Keratinocyte (primary cell): ENCODE results near the gene TNFAIP8L2. TPM values are rescaled to one million over a fixed set of nuclear protein-coding genes. Genes with fewer than 3 reads are reported as not detected.

Experiments
- DNase-seq: peaks from one replicate; pipeline ENCODE4 v3.0.0-alpha.2; 2011; ENCODE audit warnings: low read depth, missing footprints, low spot score
- FAIRE-seq: peaks from 2 replicates; lab custom pipeline; 2011; peaks lifted over from hg19 to GRCh38; lab: Jason Lieb, UNC
- H2AFZ ChIP-seq: 2 replicates; pipeline ENCODE4 v1.6.0; 2012; ENCODE audit warnings: low read length, control low read depth, inconsistent platforms; ENCODE audit not compliant: control insufficient read depth
- H3K27ac ChIP-seq: 2 replicates; pipeline ENCODE4 v1.5.1; 2011; ENCODE audit warnings: low read length; ENCODE audit not compliant: control insufficient read depth, insufficient read depth
- H3K27me3 ChIP-seq: 3 replicates; pipeline ENCODE4 v1.6.0; 2011; ENCODE audit warnings: low read length; ENCODE audit not compliant: control insufficient read depth, insufficient read depth; ENCODE audit errors: extremely low read depth
- H3K36me3 ChIP-seq, 2 experiments: 2 replicates in 1 of 2; 3 replicates in 1 of 2; pipeline ENCODE4 v1.5.1; 2011; ENCODE audit warnings: low read length in 2 of 2, mild to moderate bottlenecking in 1 of 2; ENCODE audit not compliant: control insufficient read depth in 2 of 2, insufficient read depth in 2 of 2; ENCODE audit errors: extremely low read depth in 1 of 2
- H3K4me1 ChIP-seq: 3 replicates; pipeline ENCODE4 v1.5.1; 2011; ENCODE audit warnings: low read length; ENCODE audit not compliant: control insufficient read depth, insufficient read depth; ENCODE audit errors: extremely low read depth
- H3K4me2 ChIP-seq: 3 replicates; pipeline ENCODE4 v1.6.0; 2011; ENCODE audit warnings: low read depth, low read length; ENCODE audit not compliant: control insufficient read depth, insufficient read depth; ENCODE audit errors: extremely low read depth
- H3K4me3 ChIP-seq, 3 experiments: fragments of 200-600 bp in 1 of 3; sonication (generic) in 1 of 3; 2 replicates in 2 of 3; 3 replicates in 1 of 3; pipeline ENCODE4 v1.5.1; 2011 to 2016; ENCODE audit warnings: low read length in 3 of 3, mild to moderate bottlenecking in 3 of 3, control low read depth in 2 of 3, inconsistent platforms in 1 of 3, low read depth in 1 of 3, mixed read lengths in 1 of 3, mixed run types in 1 of 3, moderate library complexity in 1 of 3; ENCODE audit not compliant: control insufficient read depth in 2 of 3, insufficient read depth in 2 of 3; ENCODE audit errors: extremely low read depth in 1 of 3
- H3K79me2 ChIP-seq: 2 replicates; pipeline ENCODE4 v1.6.0; 2012; ENCODE audit warnings: low read length; ENCODE audit not compliant: control insufficient read depth, insufficient read depth
- H3K9ac ChIP-seq: 3 replicates; pipeline ENCODE4 v1.6.0; 2011; ENCODE audit warnings: low read length; ENCODE audit not compliant: control insufficient read depth, insufficient read depth; ENCODE audit errors: extremely low read depth
- H3K9me1 ChIP-seq: 3 replicates; pipeline ENCODE4 v1.6.0; 2011; ENCODE audit warnings: low read length; ENCODE audit not compliant: control insufficient read depth, insufficient read depth; ENCODE audit errors: extremely low read depth
- H3K9me3 ChIP-seq: 2 replicates; pipeline ENCODE4 v1.5.1; 2012; ENCODE audit warnings: low read depth, low read length; ENCODE audit not compliant: control insufficient read depth
- H4K20me1 ChIP-seq: 3 replicates; pipeline ENCODE4 v1.6.0; 2011; ENCODE audit warnings: low read length; ENCODE audit not compliant: control insufficient read depth, insufficient read depth; ENCODE audit errors: extremely low read depth
- CTCF ChIP-seq, 3 experiments: IDR thresholded peaks in 1 of 3; conservative IDR thresholded peaks in 1 of 3; optimal IDR thresholded peaks in 1 of 3; 2 replicates in 2 of 3; 3 replicates in 1 of 3; pipeline versions ENCODE3 to v1.5.1; 2011; ENCODE audit warnings: low read length in 3 of 3, mild to moderate bottlenecking in 3 of 3, moderate library complexity in 2 of 3, control low read depth in 1 of 3, inconsistent platforms in 1 of 3; ENCODE audit not compliant: insufficient read depth in 2 of 3; ENCODE audit errors: extremely low read depth in 1 of 3
- EZH2 ChIP-seq: IDR thresholded peaks from one replicate; pipeline ENCODE4 v1.6.1; 2012; ENCODE audit warnings: inconsistent platforms, mild to moderate bottlenecking, low read length, moderate library complexity
- dilution Hi-C: fragments of 300-500 bp; cut with MboI; formaldehyde crosslinking; loops from one replicate; pipeline ENCODE4 v1.7.0; 2020; ENCODE audit warnings: low sequenced_read_pairs; ENCODE audit not compliant: extremely low pct_ligation_motif_present
- polyA plus RNA-seq, 5 experiments: library from polyadenylated mRNA; depleted of rRNA in 3 of 5; stranded (reverse) in 3 of 5; stranded (forward) in 1 of 5; unstranded in 1 of 5; fragments of >200 nt; gene quantifications; 1 replicate in 1 of 5; 2 replicates in 3 of 5; 3 replicates in 1 of 5; pipeline versions ENCODE4 v1.2.1 to v1.2.3, GENCODE V29; 2011 to 2012; ENCODE audit warnings: missing spikeins in 2 of 5, low read depth in 1 of 5, low replicate concordance in 1 of 5

The TNFAIP8L2 gene
- polyA plus RNA-seq, 1 donor (not counting 4 experiments of a cell fraction or from before 2014, with no cell fraction given) = not detected

- Histone ChIP-seq H2AFZ (no peak overlapping the region), H3K9me1 (no peaks in the 10 kb centered on the region), H3K4me3 (no peak overlapping the region), H3K27me3 (peaks cover 15% of the 10 kb centered on the region), H3K79me2 (no peaks in the 10 kb centered on the region), H3K27ac (no peak overlapping the region), H3K9me3 (no peaks in the 10 kb centered on the region), H3K9ac (no peak overlapping the region), H3K36me3 (no peaks in the 10 kb centered on the region), H3K4me1 (peaks cover 14% of the 10 kb centered on the region), H4K20me1 (no peaks in the 10 kb centered on the region), H3K4me2 (no peak overlapping the region)
- FAIRE-seq (no peak), DNase-seq (no peak)
- dilution Hi-C loops = no loop called here
- TF ChIP-seq CTCF (optimal IDR thresholded peaks at IDR 0.05 in 1 of 3, IDR thresholded peaks at IDR 0.05 in 1 of 3, conservative IDR thresholded peaks at IDR 0.05 in 1 of 3; ENCODE audit: extremely low read depth in 1 of 3, insufficient read depth in 2 of 3, low read length in 3 of 3) (no peak), EZH2 (no peak)
Measured at GRCh38 chr1:151142411-151143056, 13.9 kb upstream of the TNFAIP8L2 start.

- no peak overlapping the region for H3K27ac ChIP-seq
Measured at GRCh38 chr1:151143057-151143435, 13.4 kb upstream of the TNFAIP8L2 start.

More at GRCh38 chr1:151143057-151143435, 13.4 kb upstream of the TNFAIP8L2 start:
- no peak overlapping the region for H2AFZ ChIP-seq
- no peaks in the 10 kb centered on the region for H3K36me3 ChIP-seq
- no peaks in the 10 kb centered on the region for H4K20me1 ChIP-seq
- TF ChIP-seq CTCF (optimal IDR thresholded peaks at IDR 0.05 in 1 of 3, IDR thresholded peaks at IDR 0.05 in 1 of 3, conservative IDR thresholded peaks at IDR 0.05 in 1 of 3; ENCODE audit: extremely low read depth in 1 of 3, insufficient read depth in 2 of 3, low read length in 3 of 3) = no peak
- no peak for TF ChIP-seq EZH2
- no peak for DNase-seq
- H3K4me1 ChIP-seq = peaks cover 15% of the 10 kb centered on the region
- no peaks in the 10 kb centered on the region for H3K79me2 ChIP-seq
- H3K9me3 ChIP-seq = no peaks in the 10 kb centered on the region
- no peak for FAIRE-seq
- H3K4me2 ChIP-seq = no peak overlapping the region
- no peak overlapping the region for H3K4me3 ChIP-seq
- dilution Hi-C loops = no loop called here
- H3K9ac ChIP-seq = no peak overlapping the region
- no peaks in the 10 kb centered on the region for H3K9me1 ChIP-seq
- peaks cover 15% of the 10 kb centered on the region for H3K27me3 ChIP-seq
